GM15510 (cell line): ENCODE data around the gene GLB1L3.

Experiments
- POLR2A ChIP-seq: IDR thresholded peaks from 3 replicates; pipeline ENCODE4 v1.6.1; 2011; ENCODE audit warnings: borderline replicate concordance; ENCODE audit not compliant: insufficient read length; ENCODE audit errors: extremely low read depth

Gene GLB1L3

DNA sequence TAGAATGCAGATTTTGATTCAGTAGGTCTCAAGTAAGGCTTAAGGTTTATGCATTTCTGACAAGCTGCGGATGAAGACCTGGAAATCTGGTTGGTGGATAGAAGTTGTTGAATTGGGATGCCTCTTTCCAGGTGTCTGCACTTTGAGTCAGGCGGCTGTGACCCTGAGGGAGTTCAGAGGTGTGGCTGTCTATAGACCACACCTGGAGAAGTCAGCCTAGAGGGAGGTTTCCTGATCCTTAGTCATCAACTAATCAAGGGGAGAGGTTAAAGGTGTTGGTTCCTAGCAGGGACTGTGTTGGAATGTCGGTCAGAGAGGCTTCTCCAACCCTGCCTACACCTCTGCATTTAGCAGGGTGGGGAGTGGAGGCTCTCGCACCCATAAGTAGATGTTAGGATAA lies 63.6 kb downstream of the GLB1L3 start:
- no peak for TF ChIP-seq POLR2A

- no peak for TF ChIP-seq POLR2A
Measured at GRCh38 chr11:134340354-134340964, 64.3 kb downstream of the GLB1L3 start.

DNA sequence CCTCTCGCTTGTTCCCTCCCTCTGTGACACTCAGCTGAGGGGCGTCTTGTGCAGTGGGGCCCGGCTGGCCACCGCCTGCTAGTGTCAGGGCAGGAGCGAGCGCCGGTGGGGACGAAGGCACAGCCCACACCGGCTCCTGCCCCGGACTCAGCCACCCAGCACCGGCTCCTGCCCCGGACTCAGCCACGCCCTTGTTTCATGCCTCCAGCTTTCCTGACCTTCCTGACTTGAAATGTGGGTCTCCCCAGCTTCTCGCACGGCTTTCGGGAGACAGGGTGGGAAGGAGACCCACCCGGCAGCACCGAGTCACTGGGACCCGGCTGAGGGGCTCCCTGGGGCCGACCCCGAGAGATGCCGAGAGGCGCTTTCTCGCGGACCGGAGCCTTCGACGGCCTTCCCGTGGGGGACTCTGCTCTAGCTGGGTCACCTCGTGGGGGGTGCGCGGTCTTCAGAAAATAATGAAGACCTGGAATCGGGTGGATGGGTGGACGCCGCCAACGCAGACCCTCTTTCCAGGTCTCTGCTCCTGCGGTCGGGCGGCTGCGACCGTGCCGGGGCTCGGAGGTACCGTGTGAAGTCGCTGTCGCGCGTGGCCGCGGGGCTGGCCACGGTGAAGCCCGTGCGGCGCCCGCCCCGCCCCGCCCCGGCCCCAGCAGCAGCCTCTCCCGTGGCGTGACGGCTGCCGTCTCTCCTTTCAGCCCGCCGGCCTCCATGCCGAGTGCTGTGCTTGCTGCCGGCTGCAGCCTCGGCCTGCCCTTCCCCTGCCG lies 65.8 kb downstream of the GLB1L3 start:
- TF ChIP-seq POLR2A = no peak

DNA sequence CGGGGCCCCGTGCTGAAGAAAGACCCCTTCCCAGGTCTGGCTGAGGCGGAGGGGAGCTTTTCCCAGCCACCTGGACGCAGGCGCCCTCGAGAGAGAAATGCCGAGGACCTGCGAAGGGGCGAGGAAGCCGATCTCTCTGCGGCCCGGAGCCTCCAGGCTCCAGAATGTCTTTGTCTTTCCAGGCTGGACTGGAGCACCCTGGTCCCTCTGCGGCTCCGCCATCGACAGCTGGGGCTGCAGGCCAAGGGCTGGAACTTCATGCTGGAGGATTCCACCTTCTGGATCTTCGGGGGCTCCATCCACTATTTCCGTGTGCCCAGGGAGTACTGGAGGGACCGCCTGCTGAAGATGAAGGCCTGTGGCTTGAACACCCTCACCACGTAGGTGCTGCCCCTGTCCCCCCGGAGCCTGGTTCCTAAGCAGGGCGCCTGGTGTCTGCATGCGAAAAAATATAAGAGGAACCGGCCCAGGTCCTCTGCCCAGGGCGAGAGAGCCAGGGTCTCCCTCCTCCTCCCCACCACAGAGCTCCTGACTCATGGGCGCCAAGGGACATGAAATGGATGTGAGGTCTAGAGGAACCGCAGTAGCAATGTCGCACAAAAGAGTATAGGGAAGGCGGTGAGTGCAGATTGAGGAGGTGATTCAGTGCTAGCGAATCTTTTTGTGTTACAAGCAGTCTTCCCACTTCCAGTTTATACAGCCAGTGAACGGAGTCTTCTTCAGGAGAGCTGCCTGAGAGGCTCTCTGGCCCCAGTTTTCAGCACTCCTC lies 66.6 kb downstream of the GLB1L3 start:
- no peak for TF ChIP-seq POLR2A

DNA sequence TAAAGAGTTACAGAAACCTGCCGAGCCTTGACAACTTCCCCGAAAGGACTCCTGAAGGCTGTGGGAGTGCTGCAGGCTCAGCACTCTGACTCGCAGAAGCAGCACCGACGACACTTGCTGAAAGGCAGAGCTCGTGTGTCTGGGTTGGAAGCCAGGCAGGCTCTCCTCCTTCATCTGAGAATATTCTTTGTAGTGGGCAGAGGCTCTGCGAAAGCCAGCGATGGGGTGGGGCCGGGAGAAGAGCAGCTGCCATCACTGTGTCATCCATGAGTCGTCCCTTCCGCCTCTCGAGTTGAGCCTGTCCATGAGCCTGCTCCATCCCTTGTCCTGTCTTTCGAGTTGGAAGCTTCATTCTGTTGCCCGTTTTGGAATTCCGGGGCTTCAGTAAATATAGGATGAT lies 67.5 kb downstream of the GLB1L3 start:
- no peak for TF ChIP-seq POLR2A

- no peak for TF ChIP-seq POLR2A
Measured at GRCh38 chr11:134345237-134345550, 69.0 kb downstream of the GLB1L3 start.

DNA sequence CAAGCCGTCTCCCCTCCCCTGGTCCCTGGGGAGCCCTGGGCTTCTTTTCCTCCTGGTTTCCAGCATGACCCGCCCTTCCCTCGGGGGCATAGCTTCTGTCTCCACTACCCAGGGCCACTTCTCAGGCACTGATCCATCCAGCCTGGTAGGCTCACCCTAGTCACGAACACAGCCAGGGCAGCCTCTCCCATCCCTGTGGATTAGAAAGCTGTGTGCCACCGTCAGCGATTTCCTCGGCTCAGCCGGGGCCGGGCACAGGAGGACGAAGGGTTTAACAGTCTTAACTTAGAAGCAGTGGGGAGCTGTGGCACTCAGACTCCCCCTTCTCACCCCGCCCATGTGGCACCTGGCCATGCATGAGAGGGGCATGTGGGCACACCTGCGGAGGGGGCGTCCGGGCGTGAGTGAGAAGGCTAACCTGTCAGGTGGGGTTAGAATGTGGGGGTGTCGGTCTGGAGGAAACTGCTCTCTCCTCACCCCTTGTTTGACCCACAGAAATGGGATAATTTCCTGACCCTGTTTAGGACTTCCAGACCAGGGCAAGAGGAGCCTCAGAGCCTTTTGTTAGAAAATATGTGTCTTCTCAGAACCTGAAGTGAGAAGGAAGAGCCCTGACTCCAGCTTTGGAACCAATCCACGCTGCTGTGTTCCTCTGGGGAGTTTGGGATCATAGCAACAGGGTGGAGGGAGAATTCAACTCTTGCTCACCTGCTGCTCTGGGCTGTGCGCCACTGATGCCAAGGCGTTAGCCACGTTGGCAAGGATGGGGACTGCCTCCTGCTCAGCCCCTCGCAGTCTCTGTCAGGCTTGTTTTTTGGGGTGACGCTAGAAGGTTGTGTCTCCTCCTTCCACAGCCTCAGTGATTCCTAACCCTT lies 70.2 kb downstream of the GLB1L3 start:
- TF ChIP-seq POLR2A = no peak

- no peak for TF ChIP-seq POLR2A
Measured at GRCh38 chr11:134346976-134347350, 70.8 kb downstream of the GLB1L3 start.

DNA sequence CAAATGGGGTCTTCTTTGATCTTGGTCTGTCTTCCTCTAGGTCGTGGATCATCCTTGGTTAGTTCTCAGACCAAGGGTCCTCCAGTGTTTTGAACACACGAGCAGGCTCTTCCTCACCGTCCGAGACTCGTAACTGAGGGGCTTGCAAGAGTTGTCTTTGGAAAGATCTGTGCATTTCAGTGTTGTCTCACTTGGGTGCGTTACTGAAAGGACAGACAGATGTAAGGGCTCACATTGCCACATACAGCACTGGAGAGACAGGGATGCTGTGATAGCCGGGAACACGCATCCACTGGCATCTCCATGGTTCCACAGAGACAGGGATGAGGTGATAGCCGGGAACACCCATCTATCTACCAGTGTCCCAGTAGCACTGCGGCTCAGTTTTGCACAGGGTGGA lies 71.3 kb downstream of the GLB1L3 start:
- TF ChIP-seq POLR2A = no peak

GRCh38 chr11:134349109-134349801 lies 73.1 kb downstream of the GLB1L3 start:
- no peak for TF ChIP-seq POLR2A

DNA sequence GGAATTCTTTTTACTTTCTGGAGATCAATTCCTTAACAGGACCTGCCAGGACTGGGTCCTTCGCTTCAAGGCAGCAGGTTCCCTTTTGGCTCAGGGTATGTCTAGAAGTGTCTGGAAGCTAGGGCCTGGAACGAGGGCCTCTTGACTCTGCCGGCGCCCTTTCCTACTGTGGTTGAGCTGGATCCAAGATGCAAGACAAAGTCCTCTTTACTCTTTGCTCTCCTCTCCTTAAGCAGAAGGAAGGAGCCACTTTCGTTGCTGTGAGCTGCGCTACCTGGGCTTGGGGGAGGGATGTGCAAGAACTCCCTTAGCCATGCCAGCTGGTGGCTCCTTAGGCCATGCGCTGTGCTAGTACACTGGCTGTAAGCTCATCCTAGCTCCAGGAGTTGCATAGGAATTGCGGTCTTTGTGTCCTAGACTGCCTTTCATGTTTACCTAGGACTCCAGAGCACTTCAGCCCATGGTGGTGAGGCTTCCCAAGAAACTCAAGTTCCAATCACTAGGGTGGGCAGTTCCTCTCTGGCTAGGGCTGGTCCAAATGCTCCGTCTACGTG lies 73.7 kb downstream of the GLB1L3 start:
- TF ChIP-seq POLR2A = no peak

- no peak for TF ChIP-seq POLR2A
Measured at GRCh38 chr11:134350381-134350780, 74.2 kb downstream of the GLB1L3 start.

GRCh38 chr11:134352111-134352510 lies 75.9 kb downstream of the GLB1L3 start:
- no peak for TF ChIP-seq POLR2A

DNA sequence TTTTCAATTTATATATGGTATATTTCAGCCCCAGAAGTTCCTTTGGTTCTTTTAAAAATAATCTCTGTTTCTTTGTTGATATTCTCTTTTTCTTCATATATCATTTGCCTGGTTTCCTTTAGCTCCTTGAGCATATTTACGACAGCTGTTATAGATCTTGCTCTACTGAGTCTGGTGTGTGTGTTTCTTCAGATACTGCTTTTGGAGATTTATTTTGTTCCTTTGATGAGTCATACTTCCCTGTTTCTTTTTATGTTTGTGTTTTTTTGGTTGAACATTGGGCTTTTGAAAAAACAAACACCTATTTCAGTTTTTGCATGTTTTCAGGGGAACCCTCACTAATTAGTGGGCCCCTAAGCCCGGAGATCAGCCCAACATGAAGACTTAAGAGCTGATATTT lies 79.0 kb downstream of the GLB1L3 start:
- no peak for TF ChIP-seq POLR2A
